Kidney (tissue), 14 donors: ENCODE data around the gene PRKAR1B. TPM values are rescaled to one million over a fixed set of nuclear protein-coding genes. Genes with fewer than 3 reads are reported as not detected.

Experiments
- DNase-seq, 5 donors: peaks; one replicate each; pipeline ENCODE4 v3.0.0-alpha.2; 2013 to 2020
- FAIRE-seq: peaks from 2 replicates; lab custom pipeline; 2012; peaks lifted over from hg19 to GRCh38; lab: Jason Lieb, UNC
- H3K27ac ChIP-seq, 2 donors: one replicate each; pipeline ENCODE4 v1.7.0; 2013; ENCODE audit warnings: low read depth in 2 of 2, low read length in 2 of 2, inconsistent platforms in 1 of 2
- H3K27me3 ChIP-seq: one replicate; pipeline ENCODE4 v1.7.1; 2013; ENCODE audit warnings: low read length, inconsistent platforms; ENCODE audit not compliant: control insufficient read depth, insufficient read depth
- H3K36me3 ChIP-seq, 3 donors: one replicate each; pipeline versions ENCODE4 v1.7.0 to v1.7.1; 2013; ENCODE audit warnings: low read length in 3 of 3, control low read depth in 1 of 3, inconsistent platforms in 1 of 3; ENCODE audit not compliant: insufficient read depth in 3 of 3, control insufficient read depth in 2 of 3
- H3K4me1 ChIP-seq, 3 donors: one replicate each; pipeline versions ENCODE4 v1.7.0 to v1.7.1; 2013; ENCODE audit warnings: low read length in 3 of 3, inconsistent platforms in 1 of 3, low read depth in 1 of 3; ENCODE audit not compliant: control insufficient read depth in 2 of 3, insufficient read depth in 2 of 3
- H3K4me3 ChIP-seq, 3 donors: one replicate each; pipeline versions ENCODE4 v1.7.0 to v1.8.1; 2013; ENCODE audit warnings: low read length in 3 of 3, control low read depth in 1 of 3, inconsistent platforms in 1 of 3
- H3K9ac ChIP-seq, 3 donors: one replicate each; pipeline versions ENCODE4 v1.7.0 to v1.7.1; 2013; ENCODE audit warnings: low read length in 3 of 3, control low read depth in 1 of 3, inconsistent platforms in 1 of 3
- H3K9me3 ChIP-seq, 3 donors: one replicate each; pipeline versions ENCODE4 v1.7.0 to v1.7.1; 2013; ENCODE audit warnings: low read length in 3 of 3, control low read depth in 1 of 3, inconsistent platforms in 1 of 3; ENCODE audit not compliant: control insufficient read depth in 2 of 3, insufficient read depth in 1 of 3
- intact Hi-C: fragments of 100-400 bp; cut with DNase I; formaldehyde crosslinking; loops from one replicate; pipeline ENCODE4 v1.11.1; 2022
- polyA plus RNA-seq: library from polyadenylated mRNA; stranded (reverse); fragments of 350-450 nt; fragmentation: Illumina TruSeq; extraction: RNeasy Lipid Tissue Mini Kit (QIAGEN cat#74804); gene quantifications from one replicate; pipeline ENCODE4 v1.2.3, GENCODE V29; 2014; ENCODE audit warnings: low read depth, low replicate concordance; ENCODE audit not compliant: insufficient read depth
- total RNA-seq: library from RNA; stranded (reverse); fragmentation: NEBNext Ultra II Directional; extraction: Animal tissue kit (Norgen Biotek cat#: 25700); gene quantifications from one replicate; pipeline ENCODE4 v1.2.1, GENCODE V29; 2021
- TF ChIP-seq, protein P1 (sequence below): IDR thresholded peaks from 3 replicates; pipeline ENCODE4 v1.5.1; 2012; ENCODE audit warnings: mild to moderate bottlenecking, moderate library complexity, borderline replicate concordance; ENCODE audit not compliant: insufficient read depth; ENCODE audit errors: extremely low read depth
- donor health status: control.
- donor health status: control.
- donor health status: control.
- donor health status: control.
- donor health status: control.
- donor health status: DM: yes; HTN: yes; CAD: no.
- donor health status: Normal renal cell carcinoma (clear cell type).

PRKAR1B gene
- total and polyA plus RNA-seq, 2 donors from 2014 or later = 15.9 to 21.4 TPM

DNA sequence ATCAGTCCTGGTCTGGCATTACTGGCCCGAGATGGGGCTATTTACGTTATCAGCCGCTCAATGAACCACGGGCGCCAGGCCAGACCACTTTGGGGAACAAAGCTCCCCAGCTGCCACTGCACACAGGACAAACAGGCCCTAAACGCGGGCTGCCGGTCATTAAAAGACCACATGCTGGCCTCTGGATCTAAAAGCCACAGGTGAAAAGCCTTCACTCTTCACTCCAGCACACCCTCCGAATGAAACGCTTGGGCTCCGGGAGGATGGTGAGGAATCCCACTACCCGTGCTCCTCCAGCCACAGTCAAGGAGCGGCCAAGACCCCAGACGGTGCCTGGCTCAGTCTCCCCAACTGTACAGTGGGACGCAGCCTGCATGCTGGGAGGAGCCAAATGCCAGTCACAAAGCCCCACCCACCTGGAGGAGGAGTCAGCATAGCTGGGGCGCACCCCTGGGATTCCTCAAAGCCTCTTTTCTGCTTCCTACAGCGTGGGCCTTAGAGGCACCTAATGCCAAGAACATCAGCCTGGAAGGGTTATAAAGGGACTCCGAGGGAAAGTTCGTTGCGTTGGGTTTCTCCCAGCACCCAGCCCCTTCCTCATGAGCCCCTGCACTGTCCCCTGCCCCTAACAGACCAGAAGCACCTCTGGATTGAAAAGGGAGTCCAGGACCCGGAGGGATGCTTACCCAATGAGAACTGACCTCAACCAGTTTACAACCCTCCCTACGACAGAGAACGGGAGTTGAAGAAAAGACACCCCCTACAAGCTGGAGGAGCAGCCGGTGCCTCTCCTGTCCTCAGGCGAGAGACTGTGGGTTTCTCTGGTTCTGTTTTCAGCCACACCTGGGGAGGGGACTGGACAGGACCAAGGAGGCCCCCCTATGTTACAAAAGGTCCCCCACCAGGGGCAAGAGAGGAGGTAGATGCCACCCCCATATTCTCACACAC is 212.2 kb downstream of the PRKAR1B start:
- Histone ChIP-seq H3K9ac (no peak overlapping the region), H3K27ac (no peak overlapping the region), H3K36me3 (no peaks in the 10 kb centered on the region), H3K9me3 (no peaks in the 10 kb centered on the region), H3K4me3 (no peak overlapping the region), H3K4me1 (peaks cover 0 to 10% (median 0%) of the 10 kb centered on the region in 3 donors), H3K27me3 (no peaks in the 10 kb centered on the region)
- no peak for FAIRE-seq
- TF ChIP-seq, protein P1, sequence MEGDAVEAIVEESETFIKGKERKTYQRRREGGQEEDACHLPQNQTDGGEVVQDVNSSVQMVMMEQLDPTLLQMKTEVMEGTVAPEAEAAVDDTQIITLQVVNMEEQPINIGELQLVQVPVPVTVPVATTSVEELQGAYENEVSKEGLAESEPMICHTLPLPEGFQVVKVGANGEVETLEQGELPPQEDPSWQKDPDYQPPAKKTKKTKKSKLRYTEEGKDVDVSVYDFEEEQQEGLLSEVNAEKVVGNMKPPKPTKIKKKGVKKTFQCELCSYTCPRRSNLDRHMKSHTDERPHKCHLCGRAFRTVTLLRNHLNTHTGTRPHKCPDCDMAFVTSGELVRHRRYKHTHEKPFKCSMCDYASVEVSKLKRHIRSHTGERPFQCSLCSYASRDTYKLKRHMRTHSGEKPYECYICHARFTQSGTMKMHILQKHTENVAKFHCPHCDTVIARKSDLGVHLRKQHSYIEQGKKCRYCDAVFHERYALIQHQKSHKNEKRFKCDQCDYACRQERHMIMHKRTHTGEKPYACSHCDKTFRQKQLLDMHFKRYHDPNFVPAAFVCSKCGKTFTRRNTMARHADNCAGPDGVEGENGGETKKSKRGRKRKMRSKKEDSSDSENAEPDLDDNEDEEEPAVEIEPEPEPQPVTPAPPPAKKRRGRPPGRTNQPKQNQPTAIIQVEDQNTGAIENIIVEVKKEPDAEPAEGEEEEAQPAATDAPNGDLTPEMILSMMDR = no peak
- intact Hi-C loops = no loop called here
- no peak for DNase-seq

DNA sequence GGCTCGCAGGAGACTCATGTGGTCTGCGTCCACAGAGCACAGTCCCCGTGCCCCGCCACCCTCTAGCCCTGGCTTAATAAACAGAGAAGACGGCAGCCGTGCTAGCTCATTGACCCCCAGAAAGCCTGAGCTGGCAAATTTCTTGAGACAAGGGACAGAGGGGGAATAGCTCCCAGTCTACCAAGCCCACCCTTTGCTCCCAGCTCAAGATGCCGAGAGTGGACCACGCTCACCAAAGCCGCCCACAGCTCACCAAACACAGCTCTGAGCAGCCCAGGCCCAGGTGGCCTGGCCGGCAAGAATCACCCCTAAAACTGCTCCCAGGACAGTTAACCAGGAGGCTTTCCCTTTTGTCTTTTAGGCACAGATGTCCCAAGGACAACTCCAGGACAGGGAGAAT is 212.8 kb downstream of the PRKAR1B start:
- TF ChIP-seq, protein P1 = no peak
- Histone ChIP-seq H3K9me3 (no peaks in the 10 kb centered on the region), H3K27ac (no peak overlapping the region), H3K4me3 (no peak overlapping the region), H3K36me3 (no peaks in the 10 kb centered on the region), H3K4me1 (peaks cover 0 to 10% (median 0%) of the 10 kb centered on the region in 3 donors), H3K9ac (no peak overlapping the region), H3K27me3 (no peaks in the 10 kb centered on the region)
- no peak for FAIRE-seq
- no peak for DNase-seq
- intact Hi-C loops = no loop called here

DNA sequence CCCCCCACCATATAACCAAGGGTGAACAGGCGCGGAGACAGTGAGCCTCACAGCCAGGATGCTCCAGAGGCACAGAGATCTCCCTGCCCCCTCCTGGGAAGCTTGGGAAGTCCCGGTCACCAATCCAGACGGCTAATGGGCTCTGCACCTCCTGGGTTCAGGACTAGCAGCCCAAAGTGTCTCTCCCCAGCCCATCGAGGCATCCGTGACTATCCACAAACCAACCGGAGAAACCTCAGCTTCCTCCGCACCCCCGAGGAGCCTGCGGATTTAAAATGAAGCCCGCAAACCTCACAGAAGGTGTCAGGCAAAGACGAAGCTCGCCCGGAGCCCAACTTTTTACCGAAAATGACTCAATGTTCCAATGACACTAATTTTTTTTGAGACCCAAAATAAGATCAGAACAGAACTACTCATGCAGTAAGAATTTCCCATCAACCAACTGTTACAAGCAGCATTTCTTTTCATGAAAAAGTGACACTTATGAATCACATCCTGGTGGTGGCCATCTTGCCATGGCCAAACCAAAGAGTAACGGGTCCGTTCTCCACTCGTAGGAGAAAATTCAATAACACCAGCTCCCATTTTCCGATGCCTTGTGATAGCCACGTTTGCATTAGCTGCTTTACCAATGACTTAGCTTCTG is 213.4 kb downstream of the PRKAR1B start:
- Histone ChIP-seq H3K27ac (no peak overlapping the region), H3K4me3 (no peak overlapping the region), H3K4me1 (peaks cover 0 to 10% (median 0%) of the 10 kb centered on the region in 3 donors), H3K36me3 (no peaks in the 10 kb centered on the region), H3K27me3 (no peaks in the 10 kb centered on the region), H3K9me3 (no peaks in the 10 kb centered on the region), H3K9ac (no peak overlapping the region)
- intact Hi-C loops = no loop called here
- FAIRE-seq (no peak), DNase-seq (peak in 1 of 5 donors; percentile 61)
- TF ChIP-seq, protein P1 = no peak
